ENCODE measurements around the gene CEBPE. TPM values are rescaled to one million over a fixed set of nuclear protein-coding genes. Genes with fewer than 3 reads are reported as not detected.

CEBPE gene
- total RNA-seq, 2 donors from 2014 or later, result not detected

- peaks cover 100% of the 10 kb centered on the region for H3K36me3 Mint-ChIP-seq (ENCODE audit: low read depth)
- no peaks in the 10 kb centered on the region for H3K9me3 Mint-ChIP-seq
- ATAC-seq (replicated peaks), result peak; percentile 1
- H3K4me3 Mint-ChIP-seq, result peak overlapping the region; percentile 92
- peak overlapping the region; percentile 97 for H3K27ac Mint-ChIP-seq
- H3K27me3 Mint-ChIP-seq, result no peaks in the 10 kb centered on the region
- peaks cover 27% of the 10 kb centered on the region for H3K4me1 Mint-ChIP-seq
These were observed 47.0 kb downstream of the CEBPE start for GRCh38 chr14:23071921-23072539.

DNA sequence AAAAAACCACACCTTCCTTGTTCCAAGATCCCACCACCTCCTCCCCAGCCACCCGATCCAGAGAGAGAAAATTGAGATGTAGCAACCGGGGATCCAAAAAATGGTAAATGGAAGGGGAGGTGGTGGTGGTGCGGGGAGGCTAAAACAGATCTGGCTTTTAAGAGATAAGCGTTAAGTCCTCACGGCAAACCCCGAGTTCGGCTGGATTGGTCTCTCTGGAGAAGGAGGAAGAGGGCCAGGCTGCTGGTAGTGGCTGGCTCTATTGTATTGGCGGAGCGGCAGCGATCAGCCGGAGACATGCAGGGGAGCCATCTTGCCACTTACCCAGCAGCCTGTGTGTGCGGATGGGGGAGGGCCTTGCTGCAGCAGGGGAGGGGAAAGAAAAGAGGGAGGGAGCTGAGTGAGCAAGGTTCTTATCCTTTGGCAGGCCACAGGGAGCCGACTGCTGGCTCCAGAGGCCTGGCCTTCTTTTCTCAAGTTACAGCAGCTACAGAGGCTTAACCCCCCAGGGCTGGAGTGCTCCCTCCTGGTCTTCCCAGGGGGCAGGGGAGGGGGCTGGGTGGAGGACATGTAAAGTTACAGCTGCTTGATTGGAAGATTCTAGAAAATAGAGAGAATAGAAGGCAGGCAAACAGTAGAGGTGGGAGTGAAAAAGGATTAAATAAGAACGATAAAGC lies 47.7 kb downstream of the CEBPE start:
- H3K27ac Mint-ChIP-seq, result peak overlapping the region; percentile 97
- H3K4me3 Mint-ChIP-seq, result peak overlapping the region; percentile 92
- no peaks in the 10 kb centered on the region for H3K9me3 Mint-ChIP-seq
- ATAC-seq (replicated peaks), result peak; percentile 98
- H3K4me1 Mint-ChIP-seq, result peaks cover 27% of the 10 kb centered on the region
- no peaks in the 10 kb centered on the region for H3K27me3 Mint-ChIP-seq
- peaks cover 100% of the 10 kb centered on the region for H3K36me3 Mint-ChIP-seq (ENCODE audit: low read depth)

- peaks cover 100% of the 10 kb centered on the region for H3K36me3 Mint-ChIP-seq (ENCODE audit: low read depth)
- H3K27ac Mint-ChIP-seq, result peak overlapping the region; percentile 97
- H3K4me1 Mint-ChIP-seq, result peaks cover 32% of the 10 kb centered on the region
These were observed 48.6 kb downstream of the CEBPE start for GRCh38 chr14:23070262-23071129.

DNA sequence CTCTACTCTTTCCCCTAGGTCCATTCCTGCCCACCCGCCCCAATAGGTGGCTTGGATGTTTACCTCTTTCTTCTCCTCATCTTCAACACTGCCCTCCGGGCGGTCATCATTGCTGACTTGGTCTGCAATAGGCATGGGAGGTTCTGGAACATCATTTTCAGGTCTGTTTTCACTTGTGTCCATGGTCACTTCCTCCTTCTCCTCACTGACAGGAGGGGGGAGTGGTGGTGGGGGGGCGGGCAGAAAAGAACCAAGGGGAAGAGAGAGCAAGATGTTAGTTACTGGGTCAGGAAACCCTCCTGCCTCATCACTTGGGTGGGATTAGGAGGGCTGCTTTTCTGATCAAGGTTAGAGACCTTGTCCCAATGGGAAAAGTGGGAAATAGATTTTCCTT lies 49.6 kb downstream of the CEBPE start:
- H3K4me1 Mint-ChIP-seq, result peaks cover 32% of the 10 kb centered on the region
- no peaks in the 10 kb centered on the region for H3K27me3 Mint-ChIP-seq
- no peak for ATAC-seq (replicated peaks)
- no peak overlapping the region for H3K27ac Mint-ChIP-seq
- H3K4me3 Mint-ChIP-seq, result peak overlapping the region; percentile 92
- peaks cover 100% of the 10 kb centered on the region for H3K36me3 Mint-ChIP-seq (ENCODE audit: low read depth)
- H3K9me3 Mint-ChIP-seq, result no peaks in the 10 kb centered on the region

More at GRCh38 chr14:23070262-23071129, 48.6 kb downstream of the CEBPE start:
- ATAC-seq (replicated peaks), result no peak
- Mint-ChIP-seq H3K9me3 (no peaks in the 10 kb centered on the region), H3K27me3 (no peaks in the 10 kb centered on the region), H3K4me3 (peak overlapping the region; percentile 92)

DNA sequence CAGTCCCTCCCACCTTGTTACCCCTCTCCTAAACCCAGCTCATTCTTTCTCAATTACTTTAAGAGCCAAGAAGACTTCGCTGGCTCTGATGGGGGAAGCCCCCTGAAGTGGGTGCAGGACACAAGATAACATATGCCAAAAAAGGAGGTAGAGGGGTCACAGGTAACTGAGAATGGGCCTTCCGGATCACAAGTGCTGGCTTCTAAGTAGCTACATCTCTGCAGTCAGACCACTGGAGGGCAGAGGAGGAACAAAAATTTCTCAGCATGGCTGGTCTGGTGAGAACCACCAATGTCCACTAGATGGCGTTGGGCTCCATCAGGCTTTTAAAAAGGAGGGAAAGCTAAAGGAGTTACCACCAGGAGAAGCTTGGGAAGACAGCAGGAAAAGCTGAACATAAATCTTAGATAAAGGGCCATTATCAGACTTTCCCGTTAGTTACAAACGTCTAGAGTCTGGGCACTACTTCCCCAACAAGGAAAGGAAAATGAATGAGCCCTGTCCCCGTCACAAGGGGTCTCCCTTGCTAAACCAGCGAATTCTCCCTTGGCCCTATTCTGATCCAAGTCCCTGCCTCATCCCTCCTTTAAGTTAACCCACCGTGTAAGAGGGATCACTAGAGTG lies 50.2 kb downstream of the CEBPE start:
- Mint-ChIP-seq H3K27ac (peak overlapping the region; percentile 75), H3K27me3 (no peaks in the 10 kb centered on the region), H3K4me3 (peak overlapping the region; percentile 92), H3K4me1 (peaks cover 32% of the 10 kb centered on the region), H3K36me3 (ENCODE audit: low read depth) (peaks cover 100% of the 10 kb centered on the region), H3K9me3 (no peaks in the 10 kb centered on the region)
- ATAC-seq (replicated peaks), result peak; percentile 75

- no peaks in the 10 kb centered on the region for H3K27me3 Mint-ChIP-seq
- peaks cover 100% of the 10 kb centered on the region for H3K36me3 Mint-ChIP-seq (ENCODE audit: low read depth)
- H3K27ac Mint-ChIP-seq, result peak overlapping the region; percentile 75
- H3K4me3 Mint-ChIP-seq, result peak overlapping the region; percentile 92
- peaks cover 32% of the 10 kb centered on the region for H3K4me1 Mint-ChIP-seq
- ATAC-seq (replicated peaks), result no peak
- H3K9me3 Mint-ChIP-seq, result no peaks in the 10 kb centered on the region
These were observed 50.9 kb downstream of the CEBPE start for GRCh38 chr14:23067847-23068788.

Other genes starting within 250 kb of the CEBPE start
- gene LRP10, start 247.5 kb downstream of the CEBPE start, total RNA-seq, result 10 to 100 TPM; 61.3 to 78.1 TPM
- 1 to 10 TPM in 1 of 2 donors, under 1 TPM in 1; 0.56 to 1.3 TPM for gene REM2, start 236.0 kb downstream of the CEBPE start, total RNA-seq
- gene RBM23, start 200.1 kb downstream of the CEBPE start, total RNA-seq, result 10 to 100 TPM; 69.5 to 70.5 TPM
- gene PRMT5, start 189.9 kb downstream of the CEBPE start, total RNA-seq, result 100 to 1,000 TPM in 1 of 2 donors, 10 to 100 TPM in 1; 61.7 to 127 TPM
- gene HAUS4, start 162.2 kb downstream of the CEBPE start, total RNA-seq, result 10 to 100 TPM; 60.6 to 78.5 TPM
- gene AJUBA, start 136.7 kb downstream of the CEBPE start, total RNA-seq, result 1 to 10 TPM; 1.1 to 7.5 TPM
- 1 to 10 TPM; 8.5 to 9.6 TPM for gene C14orf93, start 109.1 kb downstream of the CEBPE start, total RNA-seq
- gene PSMB5, start 84.4 kb downstream of the CEBPE start, total RNA-seq, result 100 to 1,000 TPM in 1 of 2 donors, 10 to 100 TPM in 1; 85.8 to 151 TPM
- gene PSMB11, start 77.0 kb downstream of the CEBPE start, total RNA-seq, result not detected
- gene CDH24, start 61.7 kb downstream of the CEBPE start, total RNA-seq, result under 1 TPM; 0.48 TPM
- 100 to 1,000 TPM; 187 to 214 TPM for gene ACIN1, start 24.1 kb downstream of the CEBPE start, total RNA-seq
- 10 to 100 TPM; 40.3 to 53.4 TPM for gene C14orf119, start 23.8 kb downstream of the CEBPE start, total RNA-seq
- gene CIROP, start 14.3 kb downstream of the CEBPE start, total RNA-seq, result not detected
- under 1 TPM; 0.61 to 0.69 TPM for gene SLC7A8, start 64.4 kb upstream of the CEBPE start, total RNA-seq
- gene RNF212B, start 118.7 kb upstream of the CEBPE start, total RNA-seq, result not detected
- 10 to 100 TPM in 1 of 2 donors, 1 to 10 TPM in 1; 8.4 to 10.3 TPM for gene HOMEZ, start 166.9 kb upstream of the CEBPE start, total RNA-seq
- gene PPP1R3E, start 183.6 kb upstream of the CEBPE start, total RNA-seq, result 10 to 100 TPM; 21.1 to 68.8 TPM
- gene BCL2L2, start 187.6 kb upstream of the CEBPE start, total RNA-seq, result 1 to 10 TPM; 1.2 to 2.9 TPM
- 100 to 1,000 TPM; 163 to 239 TPM for gene PABPN1, start 202.2 kb upstream of the CEBPE start, total RNA-seq
- 1 to 10 TPM; 2.2 to 3.0 TPM for gene SLC22A17, start 233.6 kb upstream of the CEBPE start, total RNA-seq
- not detected for gene EFS, start 245.9 kb upstream of the CEBPE start, total RNA-seq